Stimulated activated naive CD4-positive, alpha-beta T cell treated with Interleukin-2 at 50 U/mL for 16 hours (primary cell): Measurements from ENCODE around the gene ANK2.

ENCODE experiments used
- DNase-seq: peaks from one replicate; lab custom pipeline; 2025; lab: John Stamatoyannopoulos, UW

ANK2 gene

GRCh38 chr4:113049421-113050370 is at the start of gene ANK2:
Gene ANK2 (plus strand): TSS chr4:113049653. CDS start chr4:113049729, 76 bp downstream.
- no peak for DNase-seq

GRCh38 chr4:113003841-113004240 is 45.6 kb upstream of the ANK2 start:
- no peak for DNase-seq

DNA sequence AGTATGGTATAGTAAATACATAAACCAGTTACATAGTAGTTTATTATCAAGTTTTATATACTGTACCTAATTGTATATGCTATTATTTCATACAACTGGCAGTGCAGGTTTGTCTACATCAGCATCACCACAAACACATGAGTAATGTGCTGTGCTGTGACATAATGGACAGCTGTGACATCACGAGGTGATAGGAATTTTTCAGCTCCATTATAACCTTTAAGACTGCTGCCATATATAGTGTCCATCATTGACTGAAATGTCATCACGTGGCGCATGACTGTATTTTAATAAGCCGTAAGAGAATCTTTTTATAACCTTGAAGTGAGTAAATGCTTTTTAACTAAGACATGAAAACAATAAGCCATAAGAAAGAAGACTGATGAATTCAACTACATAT is 44.8 kb upstream of the ANK2 start:
- DNase-seq, result no peak

- DNase-seq, result no peak
These were observed 42.8 kb upstream of the ANK2 start for GRCh38 chr4:113006632-113007031.

GRCh38 chr4:113007151-113007550 is 42.3 kb upstream of the ANK2 start:
- no peak for DNase-seq

GRCh38 chr4:113008135-113008534 is 41.3 kb upstream of the ANK2 start:
- no peak for DNase-seq

DNA sequence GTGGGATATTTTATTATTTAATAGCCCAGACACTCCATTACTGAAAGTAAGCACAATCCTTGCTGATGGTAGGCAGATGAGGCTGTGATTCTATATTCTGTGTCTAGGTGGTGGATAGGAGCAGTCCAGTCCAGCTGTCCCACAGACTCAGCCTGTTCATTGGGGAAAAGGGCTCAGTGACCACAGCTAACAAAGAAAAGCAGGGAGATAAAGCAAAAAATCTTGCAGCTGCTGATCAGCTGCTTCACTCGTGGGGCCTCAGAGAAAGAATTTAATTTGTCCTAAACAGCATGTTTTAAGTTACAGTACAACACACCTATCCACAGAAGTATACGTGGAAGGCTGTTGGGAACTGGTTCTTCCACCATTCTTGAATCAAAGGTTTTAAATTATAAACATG is 40.7 kb upstream of the ANK2 start:
- no peak for DNase-seq

DNA sequence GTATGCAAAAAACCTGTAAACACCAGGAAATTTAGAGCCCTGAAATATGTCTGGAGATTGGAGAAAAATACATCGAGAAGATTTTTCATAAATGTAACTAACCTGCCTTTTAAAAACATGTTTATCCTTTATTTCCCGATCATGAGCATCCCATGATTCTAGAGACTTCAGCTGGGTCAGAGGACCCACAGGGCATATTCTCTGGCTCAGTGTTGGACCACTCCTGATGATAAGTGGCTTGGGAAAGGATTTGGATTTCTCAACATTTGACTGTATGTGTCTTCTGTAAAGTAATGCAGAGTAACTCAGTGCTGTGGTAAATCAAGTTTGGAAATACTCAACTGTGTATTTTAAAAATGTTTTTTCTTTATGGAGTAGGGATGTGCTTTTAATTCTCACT is 40.0 kb upstream of the ANK2 start:
- DNase-seq, result no peak

- DNase-seq, result no peak
These were observed 37.2 kb upstream of the ANK2 start for GRCh38 chr4:113012122-113012725.

GRCh38 chr4:113012786-113013185 is 36.7 kb upstream of the ANK2 start:
- DNase-seq, result no peak

- no peak for DNase-seq
These were observed 35.7 kb upstream of the ANK2 start for GRCh38 chr4:113013751-113014150.

GRCh38 chr4:113016377-113016776 is 33.1 kb upstream of the ANK2 start:
- DNase-seq, result no peak

- DNase-seq, result no peak
These were observed 28.5 kb upstream of the ANK2 start for GRCh38 chr4:113020966-113021365.

GRCh38 chr4:113024388-113024787 is 25.1 kb upstream of the ANK2 start:
- DNase-seq, result no peak

GRCh38 chr4:113025416-113025815 is 24.0 kb upstream of the ANK2 start:
- no peak for DNase-seq

GRCh38 chr4:113026556-113026955 is 22.9 kb upstream of the ANK2 start:
- DNase-seq, result no peak

DNA sequence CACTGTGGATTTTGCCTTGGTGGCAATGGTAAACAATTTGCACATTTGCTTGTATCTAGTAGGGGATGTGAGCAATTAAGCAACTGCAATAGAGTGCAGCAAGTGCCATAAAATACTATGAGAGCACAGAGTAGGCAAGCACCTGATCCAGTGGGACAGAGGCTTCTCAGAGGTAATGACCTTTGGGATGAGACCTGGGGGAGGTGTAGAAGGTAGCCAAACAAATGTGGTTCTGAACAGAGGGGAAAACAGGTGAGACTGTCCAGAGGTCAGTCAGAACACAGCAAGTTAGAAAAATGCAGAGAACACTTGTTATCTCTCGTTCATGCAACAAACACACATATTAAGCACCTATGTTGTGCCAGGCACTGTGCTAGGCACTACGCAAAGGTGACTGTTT is 21.4 kb upstream of the ANK2 start:
- no peak for DNase-seq

- no peak for DNase-seq
These were observed 18.2 kb upstream of the ANK2 start for GRCh38 chr4:113031212-113031611.

GRCh38 chr4:113040793-113041192 is 8.7 kb upstream of the ANK2 start:
- DNase-seq, result no peak

GRCh38 chr4:113042502-113042901 is 7.0 kb upstream of the ANK2 start:
- DNase-seq, result no peak

GRCh38 chr4:113043591-113043990 is 5.9 kb upstream of the ANK2 start:
- DNase-seq, result no peak

- no peak for DNase-seq
These were observed 910 bp downstream of the ANK2 start for GRCh38 chr4:113050371-113050755.

- DNase-seq, result no peak
These were observed 1.4 kb downstream of the ANK2 start for GRCh38 chr4:113050837-113051236.

DNA sequence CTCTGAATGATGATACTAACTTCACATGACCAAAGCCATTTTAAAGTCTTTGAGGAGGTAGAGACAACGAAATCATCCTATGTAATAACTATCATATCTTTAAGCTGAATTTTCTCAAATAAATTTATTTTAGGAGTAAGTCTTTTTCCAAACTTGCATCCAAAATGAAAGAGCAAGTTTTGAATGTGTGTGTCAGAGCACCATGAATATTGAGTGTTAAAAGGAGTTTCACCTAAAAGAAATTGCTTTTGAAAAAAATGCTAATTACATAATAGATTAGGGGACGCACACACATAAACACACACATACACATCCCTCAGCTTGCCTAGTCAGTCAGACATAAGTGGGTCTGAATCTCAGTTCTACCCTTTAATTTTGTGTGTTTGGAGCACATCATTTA is 1.9 kb downstream of the ANK2 start:
- DNase-seq, result no peak
